HG03196 (cell line): ENCODE data around the gene VN1R5.
"Not testable (repeated sequence)": the region's sequence is repeated elsewhere in the genome, so short reads cannot be mapped to it uniquely, and the experiment has no call there.

Experiments used
- ATAC-seq: cut with Tn5 transposase; IDR thresholded peaks from one replicate; pipeline ENCODE4 v1.9.1; 2021; ENCODE audit not compliant: unreplicated experiment

The VN1R5 gene

DNA sequence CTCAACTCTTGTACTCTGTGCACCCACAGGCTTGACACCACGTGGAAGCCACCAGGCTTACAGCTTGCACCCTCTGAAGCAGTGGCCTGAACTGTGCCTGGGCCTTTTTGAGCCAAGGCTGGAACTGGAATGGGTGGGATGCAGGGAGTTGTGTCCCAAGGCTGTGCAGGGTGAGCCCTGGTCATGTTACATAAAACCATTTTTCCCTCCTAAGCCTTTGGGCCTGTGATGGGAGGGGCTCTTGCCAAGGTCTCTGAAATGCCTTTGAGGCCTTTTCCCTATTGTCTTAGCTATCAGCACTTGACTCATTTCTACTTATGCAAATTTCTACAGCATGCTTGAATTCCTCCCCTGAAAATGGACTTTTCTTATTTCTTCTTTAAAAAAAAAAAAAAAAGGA, 14.1 kb downstream of the VN1R5 start:
- no peak for ATAC-seq

GRCh38 chr1:247273013-247273412, 17.1 kb downstream of the VN1R5 start:
- ATAC-seq = no peak

DNA sequence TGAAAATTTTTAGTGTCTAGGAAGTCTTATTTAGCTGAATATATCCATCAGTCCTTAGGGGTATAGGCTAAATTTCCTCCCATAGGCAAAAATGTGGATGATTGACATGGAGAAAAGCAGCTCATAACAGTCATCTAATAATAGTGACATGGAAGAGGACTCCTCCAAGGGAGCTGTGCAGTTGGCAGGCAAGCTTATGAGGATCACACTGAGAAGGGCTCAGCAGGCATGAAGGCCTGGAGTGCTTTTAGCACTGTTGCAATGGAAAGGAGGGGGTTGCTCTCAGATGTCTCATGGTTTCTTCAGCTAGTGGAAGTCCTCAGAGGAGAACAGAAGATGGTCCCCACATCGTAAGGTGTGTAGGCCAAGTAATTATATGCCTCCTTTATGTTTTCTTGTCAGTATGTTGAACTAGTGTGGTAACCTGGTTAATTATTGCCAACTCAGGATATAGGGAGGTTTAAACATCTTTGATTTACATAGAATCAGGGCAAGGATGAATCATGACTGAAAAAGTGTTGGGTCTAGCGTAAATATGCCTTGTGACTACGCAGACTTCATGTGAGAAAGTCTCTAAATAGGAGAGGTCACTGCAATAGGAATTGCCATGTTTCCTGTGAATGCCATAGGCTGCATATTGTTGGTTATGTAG, 18.9 kb downstream of the VN1R5 start:
- no peak for ATAC-seq

- ATAC-seq = no peak
These were observed 21.3 kb downstream of the VN1R5 start for GRCh38 chr1:247277191-247277590.

- ATAC-seq = no peak
These were observed 25.2 kb downstream of the VN1R5 start for GRCh38 chr1:247281001-247281574.

DNA sequence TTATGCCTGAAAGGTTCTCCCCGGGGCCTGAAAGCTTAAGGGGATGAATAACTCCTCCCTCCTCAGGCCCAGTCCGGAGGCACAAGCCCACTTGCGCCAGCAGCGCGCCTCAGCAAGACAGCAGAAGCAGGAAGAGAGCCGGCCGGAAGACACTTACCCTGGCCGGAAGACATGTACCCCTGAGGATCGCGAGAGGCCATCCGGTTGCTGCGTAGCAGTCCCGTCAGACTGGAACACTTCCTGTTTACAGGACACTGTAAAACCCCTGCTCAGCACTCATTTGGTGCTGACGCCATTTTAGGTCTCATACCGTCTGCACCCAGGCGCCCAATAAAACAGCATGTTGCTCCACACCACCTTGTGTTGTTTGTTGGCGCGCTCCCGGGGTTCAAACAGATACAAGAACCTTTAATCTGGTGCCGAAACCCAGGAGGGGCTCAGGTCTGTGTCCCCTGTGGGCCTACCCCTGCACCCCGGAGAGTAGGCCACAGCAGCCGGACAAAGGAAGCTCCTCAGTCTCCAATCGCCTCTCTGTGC, 30.3 kb downstream of the VN1R5 start:
- ATAC-seq = no peak

DNA sequence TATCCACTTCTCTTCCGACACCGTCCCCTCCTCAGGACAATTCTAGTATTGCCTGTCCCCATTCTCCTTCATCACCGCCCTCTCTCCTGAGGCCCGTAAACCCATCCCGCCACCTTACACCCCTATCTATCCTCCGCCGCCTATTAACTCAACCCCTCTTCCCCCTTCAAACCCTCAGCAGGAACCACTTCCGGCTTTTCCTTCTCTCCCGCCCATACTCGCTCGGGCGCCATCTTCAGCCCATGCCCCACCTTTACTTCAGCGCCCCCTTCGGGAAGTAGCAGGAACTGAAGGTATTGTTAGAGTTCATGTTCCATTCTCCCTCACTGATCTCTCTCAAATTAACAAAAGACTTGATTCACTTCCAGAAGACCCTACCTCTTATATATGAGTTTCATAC, 31.6 kb downstream of the VN1R5 start:
- no peak for ATAC-seq

- ATAC-seq = no peak
These were observed 32.5 kb downstream of the VN1R5 start for GRCh38 chr1:247288341-247288740.

DNA sequence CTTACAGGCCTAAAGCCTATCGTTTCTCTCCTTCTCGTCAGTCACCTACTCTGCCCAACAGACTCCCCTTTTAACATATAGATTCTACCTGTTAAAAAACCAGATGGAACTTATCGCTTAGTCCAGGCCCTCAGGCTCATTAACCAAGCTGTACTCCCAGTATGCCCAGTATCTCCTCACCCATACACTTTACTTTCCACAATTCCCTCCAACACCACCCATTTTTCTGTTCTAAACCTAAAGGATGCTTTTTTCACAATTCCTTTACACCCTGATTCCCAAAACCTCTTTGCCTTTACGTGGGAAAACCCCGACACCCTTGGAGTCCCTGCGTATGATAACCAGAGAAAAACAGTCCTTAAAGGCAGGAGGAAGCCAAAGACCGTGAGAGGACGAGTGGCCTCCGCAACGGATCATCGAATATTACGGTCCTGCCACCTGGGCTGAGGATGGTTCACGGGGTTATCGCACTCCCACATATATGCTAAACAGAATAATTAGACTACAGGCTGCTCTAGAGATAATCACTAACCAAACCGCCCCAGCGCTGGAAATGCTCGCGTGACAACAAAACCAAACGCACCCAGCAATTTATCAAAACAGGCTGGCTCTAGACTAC, 33.5 kb downstream of the VN1R5 start:
- ATAC-seq = not testable (repeated sequence)

- ATAC-seq = no peak
These were observed 34.7 kb downstream of the VN1R5 start for GRCh38 chr1:247290576-247290975.

DNA sequence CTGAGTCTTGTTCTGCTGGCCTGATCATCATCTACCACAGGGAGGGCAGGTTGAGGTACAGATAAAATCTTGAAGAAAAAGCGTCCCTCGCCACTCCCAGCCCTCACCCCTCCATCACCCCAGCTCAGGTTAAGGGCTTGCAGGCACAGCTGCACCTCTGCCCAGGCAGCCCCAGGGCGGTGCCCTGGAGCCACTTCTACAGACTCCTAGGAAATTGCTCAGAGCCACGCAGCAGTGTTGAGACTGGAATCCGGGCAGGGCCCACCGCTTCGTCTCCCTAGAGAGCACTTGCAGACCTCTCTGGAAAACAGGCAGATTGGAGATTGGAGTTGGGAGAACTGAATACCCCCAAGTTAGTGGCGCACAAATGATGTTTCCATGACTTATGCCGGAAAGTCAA, 35.3 kb downstream of the VN1R5 start:
- no peak for ATAC-seq

DNA sequence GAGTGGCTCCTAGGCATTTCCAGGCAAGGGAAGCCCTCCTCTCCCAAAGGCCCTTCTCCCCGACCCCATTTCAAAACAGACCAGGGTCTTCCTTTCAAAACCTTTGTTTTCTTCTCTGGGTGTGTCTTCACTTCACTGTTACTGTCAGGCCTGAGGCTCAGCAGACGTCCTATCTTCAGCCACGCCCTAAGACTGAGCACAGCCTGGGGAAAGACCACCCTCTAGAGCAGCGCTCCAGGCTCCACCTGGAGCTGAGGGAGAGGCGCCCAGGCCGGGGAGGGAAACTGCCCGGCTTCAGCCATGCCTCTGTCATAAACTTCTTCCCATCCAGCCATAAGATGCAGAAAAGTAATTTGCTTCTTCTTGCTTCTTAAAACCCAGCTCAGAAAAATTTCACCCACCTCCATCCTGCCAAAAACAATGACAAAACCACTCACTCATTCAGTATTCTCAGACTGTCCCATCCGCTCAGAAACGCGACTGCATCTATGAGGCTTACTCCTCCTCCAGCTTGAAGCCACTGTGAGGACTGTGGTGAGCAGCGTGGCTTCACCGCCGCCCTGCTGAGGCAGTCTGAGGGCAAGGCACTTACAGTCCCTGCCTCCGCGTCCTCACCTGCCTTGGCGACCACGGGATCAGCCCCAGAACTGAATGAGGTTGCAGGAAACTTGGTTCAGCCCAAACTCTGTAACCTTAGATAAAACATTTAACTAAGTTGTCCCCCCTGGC, 36.1 kb downstream of the VN1R5 start:
- ATAC-seq = no peak

DNA sequence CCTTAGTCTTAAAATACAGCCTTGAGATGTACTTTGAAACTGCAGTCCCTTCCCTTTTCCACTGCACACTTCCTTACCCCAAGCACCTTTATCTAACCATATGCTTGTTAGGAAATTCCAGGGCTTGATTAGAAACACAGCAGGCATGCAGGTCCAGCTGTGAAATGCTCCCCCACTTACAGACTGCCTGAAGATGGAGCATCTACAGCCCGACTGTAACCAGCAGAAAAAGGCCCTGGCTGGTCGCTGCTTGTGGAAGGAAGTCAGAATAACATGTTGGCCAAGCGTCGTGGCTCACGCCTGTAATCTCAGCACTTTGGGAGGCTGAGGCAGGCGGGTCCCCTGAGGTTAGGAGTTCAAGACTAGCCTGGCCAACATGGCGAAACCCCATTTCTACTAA, 37.2 kb downstream of the VN1R5 start:
- ATAC-seq = no peak

DNA sequence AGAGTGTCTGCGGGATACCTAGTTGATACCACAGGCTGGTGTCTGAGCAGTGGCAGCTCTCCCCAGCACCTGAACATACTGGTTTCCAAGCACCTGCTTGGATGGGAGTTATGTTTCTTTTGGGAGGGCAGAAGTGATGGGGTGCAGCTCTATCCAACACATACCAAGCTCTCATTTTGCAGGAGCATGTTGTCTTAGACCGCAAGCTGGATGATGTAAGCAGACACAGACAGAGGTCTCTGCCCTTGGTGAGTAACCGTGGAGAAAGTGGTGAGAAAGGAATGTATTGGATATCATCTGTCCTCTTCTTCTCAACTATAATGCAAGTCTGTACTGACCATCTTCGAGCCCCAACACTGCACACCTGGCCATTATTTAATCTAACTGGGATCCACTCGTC, 38.4 kb downstream of the VN1R5 start:
- ATAC-seq = no peak

- no peak for ATAC-seq
These were observed 39.4 kb downstream of the VN1R5 start for GRCh38 chr1:247295274-247295684.

- no peak for ATAC-seq
These were observed 39.9 kb downstream of the VN1R5 start for GRCh38 chr1:247295746-247296145.

- no peak for ATAC-seq
These were observed 40.8 kb downstream of the VN1R5 start for GRCh38 chr1:247296599-247297180.

GRCh38 chr1:247297263-247298123, 41.6 kb downstream of the VN1R5 start:
- ATAC-seq = no peak

DNA sequence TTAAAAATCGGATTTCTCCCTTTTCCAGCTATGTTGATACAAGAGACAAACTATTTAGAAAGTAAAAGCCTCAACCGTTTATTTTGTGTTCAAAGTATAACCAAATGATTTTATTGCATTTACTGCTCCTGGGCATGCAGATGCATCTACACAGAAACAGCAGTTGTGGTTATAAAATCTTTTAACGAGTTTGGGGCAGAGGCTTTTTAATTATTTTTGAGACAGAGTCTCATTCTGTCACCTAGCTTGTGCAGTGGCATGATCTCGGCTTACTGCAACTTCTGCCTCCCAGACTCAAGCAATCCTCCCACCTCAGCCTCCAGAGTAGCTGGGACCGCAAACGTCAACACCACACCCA, 42.2 kb downstream of the VN1R5 start:
- ATAC-seq = no peak

DNA sequence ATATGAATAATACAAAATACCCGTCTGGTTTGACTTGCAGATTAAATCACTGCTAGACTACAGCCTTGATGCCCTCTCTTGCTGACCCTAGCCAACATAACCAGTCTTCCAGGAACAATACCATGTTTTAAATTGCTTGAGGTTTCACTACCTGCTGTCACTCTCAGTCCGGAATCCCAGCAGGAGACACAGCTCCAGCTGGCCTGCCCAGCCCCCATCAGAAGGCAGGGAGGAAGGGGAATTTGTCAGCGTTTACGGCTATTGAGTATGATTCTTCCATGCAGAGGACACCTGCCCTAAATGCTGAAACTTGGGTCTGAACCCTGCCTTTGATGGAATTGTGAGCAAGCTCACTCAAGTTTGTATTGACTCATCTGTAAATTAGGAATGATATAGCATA, 42.8 kb downstream of the VN1R5 start:
- ATAC-seq = no peak
